Measurements from ENCODE around the gene RASA4B.
"Not testable (repeated sequence)": the region's sequence is repeated elsewhere in the genome, so short reads cannot be mapped to it uniquely, and the experiment has no call there.

The RASA4B gene

DNA sequence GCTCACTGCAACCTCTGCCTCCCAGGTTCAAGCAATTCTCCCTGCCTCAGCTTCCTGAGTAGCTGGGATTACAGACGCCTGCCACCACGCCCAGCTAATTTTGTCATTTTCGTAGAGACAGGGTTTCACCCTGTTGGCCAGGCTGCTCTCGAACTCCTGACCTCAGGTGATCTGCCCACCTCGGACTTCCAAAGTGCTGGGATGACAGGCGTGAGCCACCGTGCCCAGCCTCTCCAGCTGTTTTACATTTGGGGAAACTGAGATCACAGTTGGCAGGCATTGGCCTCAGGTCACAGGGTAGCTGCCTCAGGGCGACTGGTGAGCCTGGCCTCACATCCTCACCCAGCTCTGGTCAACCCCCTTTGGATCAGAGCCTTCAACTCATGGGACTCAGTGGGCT is 7.0 kb downstream of the RASA4B start:
- H3K27ac ChIP-seq (ENCODE audit: low read length); H3K36me3 ChIP-seq (ENCODE audit: control insufficient read depth in 2 of 2, insufficient read depth in 2 of 2, low read length in 2 of 2); H3K9me3 ChIP-seq (ENCODE audit: control insufficient read depth in 2 of 2, low read length in 2 of 2); H3K27me3 ChIP-seq (ENCODE audit: control insufficient read depth in 1 of 2, insufficient read depth in 2 of 2, low read length in 2 of 2); H3K9ac ChIP-seq (ENCODE audit: low read length in 2 of 2); H3K4me3 ChIP-seq (ENCODE audit: low read length in 2 of 2); H3K4me1 ChIP-seq (ENCODE audit: control insufficient read depth, insufficient read depth, low read length): not testable (repeated sequence)

- H3K36me3 ChIP-seq (ENCODE audit: control insufficient read depth in 2 of 2, insufficient read depth in 2 of 2, low read length in 2 of 2); H3K27ac ChIP-seq (ENCODE audit: low read length); H3K9ac ChIP-seq (ENCODE audit: low read length in 2 of 2); H3K4me3 ChIP-seq (ENCODE audit: low read length in 2 of 2); H3K27me3 ChIP-seq (ENCODE audit: control insufficient read depth in 1 of 2, insufficient read depth in 2 of 2, low read length in 2 of 2); H3K4me1 ChIP-seq (ENCODE audit: control insufficient read depth, insufficient read depth, low read length); H3K9me3 ChIP-seq (ENCODE audit: control insufficient read depth in 2 of 2, low read length in 2 of 2): not testable (repeated sequence)
Measured at GRCh38 chr7:102507410-102508088, 10.0 kb downstream of the RASA4B start.

DNA sequence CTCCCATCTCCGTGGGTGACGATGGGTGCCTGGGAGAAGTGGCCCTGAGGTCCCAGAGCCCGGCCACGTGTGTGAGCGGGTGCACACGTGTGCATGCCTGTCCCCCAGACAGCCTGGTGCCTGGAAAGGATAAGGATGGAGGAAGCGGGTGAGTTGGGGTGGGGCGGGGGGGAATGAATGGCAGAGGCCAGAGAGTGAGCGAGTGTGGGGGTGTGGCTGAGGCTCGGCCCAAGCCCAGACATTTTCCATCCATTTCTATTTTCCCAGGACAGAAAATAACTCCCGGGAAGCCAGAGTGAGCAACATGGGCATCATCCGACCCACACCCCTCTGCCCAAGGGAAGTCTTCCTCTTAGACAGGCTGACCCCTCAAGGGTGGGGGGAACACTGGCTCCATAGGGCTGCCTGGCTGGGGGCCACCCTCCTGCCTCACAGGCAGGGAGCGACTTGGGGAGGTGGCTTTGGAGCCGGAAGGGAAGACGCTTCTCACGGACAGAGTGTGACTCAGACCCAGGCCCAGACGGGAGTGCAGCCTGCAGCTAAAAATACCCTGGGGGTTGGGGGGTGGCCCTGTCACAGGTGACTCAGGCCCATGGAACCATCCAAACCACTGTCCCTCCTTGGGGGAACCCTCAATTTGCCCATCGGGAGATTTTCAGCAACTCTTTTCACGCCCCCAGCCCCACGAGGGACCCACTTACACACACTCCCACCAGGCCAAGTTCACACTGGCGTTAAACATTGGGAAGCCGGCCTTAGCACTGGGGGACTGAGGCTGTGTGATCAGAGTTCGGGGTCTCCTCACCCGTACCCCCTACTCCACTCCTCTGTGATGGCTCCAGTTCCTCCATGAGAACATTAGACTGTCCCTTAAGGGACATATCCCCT is 12.0 kb downstream of the RASA4B start:
- H3K27me3 ChIP-seq (ENCODE audit: control insufficient read depth in 1 of 2, insufficient read depth in 2 of 2, low read length in 2 of 2); H3K9me3 ChIP-seq (ENCODE audit: control insufficient read depth in 2 of 2, low read length in 2 of 2); H3K4me3 ChIP-seq (ENCODE audit: low read length in 2 of 2); H3K4me1 ChIP-seq (ENCODE audit: control insufficient read depth, insufficient read depth, low read length); H3K36me3 ChIP-seq (ENCODE audit: control insufficient read depth in 2 of 2, insufficient read depth in 2 of 2, low read length in 2 of 2); H3K27ac ChIP-seq (ENCODE audit: low read length); H3K9ac ChIP-seq (ENCODE audit: low read length in 2 of 2): not testable (repeated sequence)

DNA sequence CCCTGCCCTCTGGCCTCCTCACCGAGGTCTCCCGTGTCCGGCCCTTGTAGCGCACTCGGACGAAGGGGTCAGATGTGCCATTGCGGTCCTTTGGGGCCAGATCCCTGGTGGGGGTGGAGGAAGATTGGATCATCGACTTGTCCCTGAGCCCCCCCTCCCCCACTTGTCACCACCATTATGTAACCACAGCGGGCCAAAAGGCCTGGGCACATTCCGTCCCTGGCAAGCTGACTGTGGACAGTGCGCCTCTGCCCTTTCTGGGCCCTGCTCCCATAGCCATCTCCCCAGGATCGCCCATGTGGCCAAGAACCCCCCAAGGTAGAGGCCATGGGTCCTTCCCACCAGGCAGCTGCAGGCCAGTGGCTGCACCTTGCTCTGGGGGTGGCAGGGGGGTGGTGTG is 14.4 kb downstream of the RASA4B start:
- H3K27me3 ChIP-seq (ENCODE audit: control insufficient read depth in 1 of 2, insufficient read depth in 2 of 2, low read length in 2 of 2); H3K4me3 ChIP-seq (ENCODE audit: low read length in 2 of 2); H3K36me3 ChIP-seq (ENCODE audit: control insufficient read depth in 2 of 2, insufficient read depth in 2 of 2, low read length in 2 of 2); H3K9me3 ChIP-seq (ENCODE audit: control insufficient read depth in 2 of 2, low read length in 2 of 2); H3K4me1 ChIP-seq (ENCODE audit: control insufficient read depth, insufficient read depth, low read length); H3K27ac ChIP-seq (ENCODE audit: low read length); H3K9ac ChIP-seq (ENCODE audit: low read length in 2 of 2): not testable (repeated sequence)

- H3K9ac ChIP-seq (ENCODE audit: low read length in 2 of 2); H3K9me3 ChIP-seq (ENCODE audit: control insufficient read depth in 2 of 2, low read length in 2 of 2); H3K36me3 ChIP-seq (ENCODE audit: control insufficient read depth in 2 of 2, insufficient read depth in 2 of 2, low read length in 2 of 2); H3K27me3 ChIP-seq (ENCODE audit: control insufficient read depth in 1 of 2, insufficient read depth in 2 of 2, low read length in 2 of 2); H3K4me3 ChIP-seq (ENCODE audit: low read length in 2 of 2); H3K4me1 ChIP-seq (ENCODE audit: control insufficient read depth, insufficient read depth, low read length); H3K27ac ChIP-seq (ENCODE audit: low read length): not testable (repeated sequence)
Measured at GRCh38 chr7:102498321-102498720, 19.3 kb downstream of the RASA4B start.

GRCh38 chr7:102497308-102497707 is 20.3 kb downstream of the RASA4B start:
- not testable (repeated sequence) for H3K4me3 ChIP-seq (ENCODE audit: low read length in 2 of 2); H3K27me3 ChIP-seq (ENCODE audit: control insufficient read depth in 1 of 2, insufficient read depth in 2 of 2, low read length in 2 of 2); H3K36me3 ChIP-seq (ENCODE audit: control insufficient read depth in 2 of 2, insufficient read depth in 2 of 2, low read length in 2 of 2); H3K9ac ChIP-seq (ENCODE audit: low read length in 2 of 2); H3K4me1 ChIP-seq (ENCODE audit: control insufficient read depth, insufficient read depth, low read length); H3K9me3 ChIP-seq (ENCODE audit: control insufficient read depth in 2 of 2, low read length in 2 of 2); H3K27ac ChIP-seq (ENCODE audit: low read length)

- H3K9ac ChIP-seq (ENCODE audit: low read length in 2 of 2); H3K36me3 ChIP-seq (ENCODE audit: control insufficient read depth in 2 of 2, insufficient read depth in 2 of 2, low read length in 2 of 2); H3K27me3 ChIP-seq (ENCODE audit: control insufficient read depth in 1 of 2, insufficient read depth in 2 of 2, low read length in 2 of 2); H3K27ac ChIP-seq (ENCODE audit: low read length); H3K4me1 ChIP-seq (ENCODE audit: control insufficient read depth, insufficient read depth, low read length); H3K9me3 ChIP-seq (ENCODE audit: control insufficient read depth in 2 of 2, low read length in 2 of 2); H3K4me3 ChIP-seq (ENCODE audit: low read length in 2 of 2): not testable (repeated sequence)
Measured at GRCh38 chr7:102496861-102497260, 20.7 kb downstream of the RASA4B start.

- not testable (repeated sequence) for H3K27me3 ChIP-seq (ENCODE audit: control insufficient read depth in 1 of 2, insufficient read depth in 2 of 2, low read length in 2 of 2); H3K36me3 ChIP-seq (ENCODE audit: control insufficient read depth in 2 of 2, insufficient read depth in 2 of 2, low read length in 2 of 2); H3K9me3 ChIP-seq (ENCODE audit: control insufficient read depth in 2 of 2, low read length in 2 of 2); H3K4me1 ChIP-seq (ENCODE audit: control insufficient read depth, insufficient read depth, low read length); H3K4me3 ChIP-seq (ENCODE audit: low read length in 2 of 2); H3K27ac ChIP-seq (ENCODE audit: low read length); H3K9ac ChIP-seq (ENCODE audit: low read length in 2 of 2)
Measured at GRCh38 chr7:102494473-102495149, 23.0 kb downstream of the RASA4B start.

DNA sequence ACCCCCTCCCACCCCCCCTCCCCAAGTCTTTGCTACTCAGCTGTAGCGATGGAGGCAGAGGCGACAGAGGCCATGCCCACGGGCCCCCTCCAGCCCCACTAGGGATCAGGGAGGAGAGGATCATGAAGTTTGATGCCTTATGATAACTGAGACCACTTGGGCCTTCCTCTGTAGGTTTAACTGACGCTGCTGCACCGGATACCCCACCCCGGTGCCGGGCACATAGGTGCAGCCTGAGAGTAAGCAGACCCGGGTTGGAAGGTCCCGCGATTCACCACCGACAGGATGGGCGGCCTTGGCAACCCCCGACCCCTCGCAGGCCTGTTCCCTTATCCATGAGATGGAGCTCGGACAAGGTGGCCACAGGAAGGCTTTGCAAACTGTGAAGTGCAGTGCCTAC is 23.6 kb downstream of the RASA4B start:
- H3K4me3 ChIP-seq (ENCODE audit: low read length in 2 of 2); H3K9ac ChIP-seq (ENCODE audit: low read length in 2 of 2); H3K9me3 ChIP-seq (ENCODE audit: control insufficient read depth in 2 of 2, low read length in 2 of 2); H3K27me3 ChIP-seq (ENCODE audit: control insufficient read depth in 1 of 2, insufficient read depth in 2 of 2, low read length in 2 of 2); H3K27ac ChIP-seq (ENCODE audit: low read length); H3K4me1 ChIP-seq (ENCODE audit: control insufficient read depth, insufficient read depth, low read length); H3K36me3 ChIP-seq (ENCODE audit: control insufficient read depth in 2 of 2, insufficient read depth in 2 of 2, low read length in 2 of 2): not testable (repeated sequence)

DNA sequence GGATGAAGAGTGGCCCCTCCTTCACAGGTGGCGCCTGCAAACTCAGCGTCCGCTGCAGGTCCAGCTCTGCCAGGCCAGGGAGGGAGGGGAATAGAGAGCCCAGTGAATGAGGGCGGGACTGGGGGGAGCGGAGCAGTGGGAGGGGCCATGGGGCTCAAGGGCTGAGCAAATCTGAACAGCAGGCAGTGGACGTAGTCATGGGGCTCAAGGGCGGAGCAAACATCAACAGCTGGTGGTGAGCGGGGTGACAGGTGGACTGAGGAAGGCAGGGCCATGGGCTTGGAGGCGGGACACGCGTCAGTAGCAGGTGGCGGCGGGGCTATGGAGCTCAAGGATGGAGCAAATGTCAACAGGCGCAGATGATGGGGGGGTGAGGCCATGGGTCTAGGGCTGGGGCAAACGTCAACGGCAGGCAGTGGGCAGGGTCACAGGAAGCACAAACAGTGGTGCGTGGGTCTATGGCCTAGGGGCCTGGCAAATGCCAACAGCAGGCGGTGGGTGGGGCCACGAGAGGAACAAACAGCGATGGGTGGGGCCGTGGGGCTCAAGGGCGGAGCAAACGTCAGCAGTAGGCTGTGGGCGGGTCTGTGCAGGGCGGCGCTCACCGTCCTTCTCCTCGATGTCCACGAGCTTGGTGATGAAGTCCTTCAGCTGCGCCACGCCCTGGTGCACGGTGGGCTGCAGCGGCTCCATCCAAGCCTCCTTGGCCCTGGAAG is 24.2 kb downstream of the RASA4B start:
- H3K9me3 ChIP-seq (ENCODE audit: control insufficient read depth in 2 of 2, low read length in 2 of 2); H3K4me3 ChIP-seq (ENCODE audit: low read length in 2 of 2); H3K4me1 ChIP-seq (ENCODE audit: control insufficient read depth, insufficient read depth, low read length); H3K9ac ChIP-seq (ENCODE audit: low read length in 2 of 2); H3K36me3 ChIP-seq (ENCODE audit: control insufficient read depth in 2 of 2, insufficient read depth in 2 of 2, low read length in 2 of 2); H3K27ac ChIP-seq (ENCODE audit: low read length); H3K27me3 ChIP-seq (ENCODE audit: control insufficient read depth in 1 of 2, insufficient read depth in 2 of 2, low read length in 2 of 2): not testable (repeated sequence)
